Endothelial cell of umbilical vein (primary cell): ENCODE data around the gene DUSP28.

ENCODE experiments used
- CTCF ChIP-seq, 2 donors: IDR thresholded peaks; 1 replicate in 1 of 2; 2 replicates in 1 of 2; pipeline ENCODE4 v1.5.1; 2011; ENCODE audit warnings: low read length in 2 of 2, mild to moderate bottlenecking in 2 of 2, moderate library complexity in 2 of 2, control low read depth in 1 of 2, inconsistent platforms in 1 of 2, low read depth in 1 of 2; ENCODE audit not compliant: insufficient read depth in 1 of 2; ENCODE audit errors: extremely low read depth in 1 of 2
- POLR2A ChIP-seq: IDR thresholded peaks from 2 replicates; pipeline ENCODE4 v1.6.1; 2012; ENCODE audit warnings: low read depth, mild to moderate bottlenecking, control low read depth, low read length

GRCh38 chr2:240558236-240558761 is 1.9 kb upstream of the DUSP28 start:
- TF ChIP-seq POLR2A: no peak
- no peak for TF ChIP-seq CTCF (IDR thresholded peaks at IDR 0.05; ENCODE audit: extremely low read depth in 1 of 2, insufficient read depth in 1 of 2, low read depth in 1 of 2, low read length in 2 of 2)
